A549 (cell line): ENCODE results near the gene HERC2. TPM values are rescaled to one million over a fixed set of nuclear protein-coding genes. Genes with fewer than 3 reads are reported as not detected.
A peak's percentile ranks its signal among the peaks of the same experiment; 100 is the strongest.

Experiments used
- ATAC-seq, 2 experiments: fragments of 200-7000 bp in 1 of 2; fragments of >200 bp in 1 of 2; cut with Nextera tagmentation in 1 of 2; cut with Tn5 transposase in 1 of 2; 3 replicates each; pipeline versions ENCODE4 v1.8.0 to v1.9.1; 2018 to 2020; ENCODE audit warnings: mild to moderate bottlenecking in 1 of 2, moderate library complexity in 1 of 2
- CTCF ChIA-PET: fragments of 300-600 bp; sonication (Branson Sonifier 250); formaldehyde crosslinking; extraction: SDS; loops from one replicate; lab custom pipeline; 2021; ENCODE audit warnings: antibody characterized with exemption, inconsistent platforms; lab: Yijun Ruan, JAX
- POLR2A ChIA-PET: fragments of 350-600 bp; formaldehyde crosslinking; extraction: SDS; loops from one replicate; lab custom pipeline; 2021; ENCODE audit warnings: antibody characterized with exemption, inconsistent platforms; lab: Yijun Ruan, JAX
- DNase-seq, 2 experiments: peaks; one replicate each; pipeline versions ENCODE4 v3.0.0 to v3.0.0-alpha.2; 2011 to 2016; ENCODE audit warnings: low read depth in 1 of 2, low spot score in 1 of 2
- FAIRE-seq: peaks from 2 replicates; lab custom pipeline; 2011; peaks lifted over from hg19 to GRCh38; lab: Jason Lieb, UNC
- H3K27ac ChIP-seq, 2 experiments: fragments of >200 bp; sonication (Bioruptor Twin); formaldehyde crosslinking; 3 replicates each; pipeline ENCODE4 v1.5.1; 2016 to 2017
- H3K4me1 ChIP-seq: fragments of >200 bp; sonication (Bioruptor Twin); formaldehyde crosslinking; 3 replicates; pipeline ENCODE4 v1.6.1; 2016
- H3K4me2 ChIP-seq: fragments of >200 bp; sonication (Bioruptor Twin); formaldehyde crosslinking; 3 replicates; pipeline ENCODE4 v1.6.1; 2016
- H3K4me3 ChIP-seq: fragments of >200 bp; sonication (Bioruptor Twin); formaldehyde crosslinking; 3 replicates; pipeline ENCODE4 v1.5.1; 2016
- H3K9me3 ChIP-seq: fragments of >200 bp; sonication (Bioruptor Twin); formaldehyde crosslinking; 3 replicates; pipeline ENCODE4 v1.6.1; 2016
- BHLHE40 ChIP-seq: IDR thresholded peaks from 2 replicates; pipeline ENCODE4 v1.6.1; 2012; ENCODE audit warnings: low read depth, low read length, inconsistent platforms
- CEBPB ChIP-seq, 2 experiments: fragments of >200 bp in 1 of 2; sonication (Bioruptor Twin) in 1 of 2; formaldehyde crosslinking in 1 of 2; IDR thresholded peaks; 2 replicates each; pipeline ENCODE4 v1.6.1; 2012 to 2016
- ELK1 ChIP-seq: fragments of 150-350 bp; IDR thresholded peaks from 2 replicates; pipeline ENCODE4 v1.6.1; 2014; ENCODE audit warnings: low read depth, mild to moderate bottlenecking, low read length
- HMGXB4 ChIP-seq: fragments of 250-450 bp; sonication (Bioruptor Pico); IDR thresholded peaks from 2 replicates; pipeline ENCODE4 v1.5.0; 2021; ENCODE audit warnings: mild to moderate bottlenecking, moderate library complexity, borderline replicate concordance
- MAFK ChIP-seq: fragments of 450-650 bp; IDR thresholded peaks from 2 replicates; pipeline ENCODE4 v1.6.1; 2014; ENCODE audit not compliant: partially characterized antibody
- MAX ChIP-seq: IDR thresholded peaks from 2 replicates; pipeline ENCODE4 v1.6.1; 2012
- PHF8 ChIP-seq: fragments of 200-600 bp; sonication (generic); IDR thresholded peaks from 2 replicates; pipeline ENCODE4 v1.6.1; 2016; ENCODE audit warnings: low read depth, mild to moderate bottlenecking, antibody characterized with exemption, moderate library complexity, borderline replicate concordance
- RARB ChIP-seq: fragments of 250-450 bp; sonication (Bioruptor Pico); IDR thresholded peaks from 2 replicates; pipeline ENCODE4 v1.8.0; 2021; ENCODE audit warnings: mild to moderate bottlenecking, moderate library complexity
- REST ChIP-seq: fragments of 200-600 bp; sonication (generic); IDR thresholded peaks from 2 replicates; pipeline ENCODE4 v1.6.1; 2016; ENCODE audit warnings: antibody characterized with exemption, mild to moderate bottlenecking, moderate library complexity
- RNF2 ChIP-seq: fragments of 200-600 bp; sonication (generic); IDR thresholded peaks from 2 replicates; pipeline ENCODE4 v1.6.1; 2016; ENCODE audit warnings: low read depth, mild to moderate bottlenecking, antibody characterized with exemption, moderate library complexity, borderline replicate concordance
- WGBS: methylation state at CpG from one replicate; pipeline ENCODE4 v1.1.6; 2017; ENCODE audit errors: missing lambda C conversion rate; 5-methylcytosine and 5-hydroxymethylcytosine counted together
- polyA plus RNA-seq, 4 experiments: library from polyadenylated mRNA; depleted of rRNA in 3 of 4; stranded (reverse); fragments of >200 nt; fragmentation: RNase III in 1 of 4; extraction: RNeasy Plus Mini Kit Qiagen cat#74134 plus additional on column Dnase treatment in 1 of 4; gene quantifications; 2 replicates in 3 of 4; 3 replicates in 1 of 4; pipeline ENCODE4 v1.2.3, GENCODE V29; 2011 to 2017
- TF ChIP-seq, protein P1 (sequence below): IDR thresholded peaks from 2 replicates; pipeline ENCODE4 v1.6.1; 2012

HERC2 gene
- polyA plus RNA-seq, 2 of the 4 experiments (the other 2 are of a cell fraction): 31.4 to 32.8 TPM

GRCh38 chr15:28098360-28098765, 223.6 kb downstream of the HERC2 start:
- Histone ChIP-seq H3K4me3 (no peak overlapping the region), H3K9me3 (no peaks in the 10 kb centered on the region)
- CTCF ChIA-PET: interaction anchor here (1.2 to 4.1 kb wide), 5 partner anchors 13 to 1125 kb away, joined by 3 to 24 read pairs (median 4); no protein-coding TSS in a partner anchor
- TF ChIP-seq CEBPB (IDR thresholded peaks at IDR 0.05): no peak
- no peak for TF ChIP-seq MAX
- TF ChIP-seq, protein P1, sequence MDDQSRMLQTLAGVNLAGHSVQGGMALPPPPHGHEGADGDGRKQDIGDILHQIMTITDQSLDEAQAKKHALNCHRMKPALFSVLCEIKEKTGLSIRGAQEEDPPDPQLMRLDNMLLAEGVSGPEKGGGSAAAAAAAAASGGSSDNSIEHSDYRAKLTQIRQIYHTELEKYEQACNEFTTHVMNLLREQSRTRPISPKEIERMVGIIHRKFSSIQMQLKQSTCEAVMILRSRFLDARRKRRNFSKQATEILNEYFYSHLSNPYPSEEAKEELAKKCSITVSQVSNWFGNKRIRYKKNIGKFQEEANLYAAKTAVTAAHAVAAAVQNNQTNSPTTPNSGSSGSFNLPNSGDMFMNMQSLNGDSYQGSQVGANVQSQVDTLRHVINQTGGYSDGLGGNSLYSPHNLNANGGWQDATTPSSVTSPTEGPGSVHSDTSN: no peak
- TF ChIP-seq PHF8: no peak
- no peak for TF ChIP-seq REST
- no peak for TF ChIP-seq RNF2
- no peak for TF ChIP-seq HMGXB4
- no peak for TF ChIP-seq BHLHE40
- TF ChIP-seq ELK1: no peak
- TF ChIP-seq, all 56 proteins: peak for 0
- POLR2A ChIA-PET: no interaction called here
- ATAC-seq: no peak
- 88% methylated on average over 10 of the region's 11 CpGs for WGBS
- Histone ChIP-seq H3K4me2 (peak overlapping the region; percentile 81; the same call in 2 of the 3 replicates), H3K4me1 (peaks cover 7% of the 10 kb centered on the region; the same call in 2 of the 3 replicates), H3K27ac (no peak overlapping the region)
- no peak for DNase-seq
- FAIRE-seq: no peak

- ChIA-PET CTCF (interaction anchor here (1.2 to 4.1 kb wide), 5 partner anchors 13 to 1124 kb away, joined by 3 to 24 read pairs (median 4); no protein-coding TSS in a partner anchor), POLR2A (no interaction called here)
- 90% methylated on average over 5 of the region's 5 CpGs for WGBS
- no peak overlapping the region for H3K27ac ChIP-seq
- no peak overlapping the region for H3K4me2 ChIP-seq
- no peak overlapping the region for H3K4me3 ChIP-seq
- ATAC-seq (no peak), FAIRE-seq (peak; percentile 65)
- H3K4me1 ChIP-seq: peaks cover 7% of the 10 kb centered on the region; the same call in 2 of the 3 replicates
- no peaks in the 10 kb centered on the region for H3K9me3 ChIP-seq
- no peak for TF ChIP-seq RARB
- peak; percentile 91 for TF ChIP-seq MAFK
- TF ChIP-seq, all 56 proteins: peak for 1
- no peak for DNase-seq
Observed at GRCh38 chr15:28097656-28098359, 224.2 kb downstream of the HERC2 start.
